GM23248 (cell line): ENCODE results near the gene NR2F6. TPM values are rescaled to one million over a fixed set of nuclear protein-coding genes. Genes with fewer than 3 reads are reported as not detected.

ENCODE experiments used
- DNase-seq: peaks from one replicate; pipeline ENCODE4 v3.0.0-alpha.2; 2015
- H2AFZ ChIP-seq: fragments of 200-600 bp; sonication (generic); 2 replicates; pipeline ENCODE4 v1.6.1; 2016; ENCODE audit warnings: antibody characterized with exemption
- H3F3A ChIP-seq: fragments of 200-600 bp; sonication (generic); 2 replicates; pipeline ENCODE4 v1.6.1; 2016; ENCODE audit warnings: mild to moderate bottlenecking, antibody characterized with exemption, mixed run types; ENCODE audit not compliant: insufficient read depth
- H3K27ac ChIP-seq: fragments of 200-600 bp; sonication (generic); 2 replicates; pipeline ENCODE4 v1.5.1; 2016; ENCODE audit warnings: mild to moderate bottlenecking
- H3K27me3 ChIP-seq: fragments of 200-600 bp; sonication (generic); replicated peaks from 2 replicates; pipeline ENCODE4 v1.6.1; 2016; ENCODE audit warnings: mild to moderate bottlenecking; ENCODE audit not compliant: insufficient read depth
- H3K36me3 ChIP-seq: fragments of 200-600 bp; sonication (generic); 2 replicates; pipeline ENCODE4 v1.6.1; 2016; ENCODE audit warnings: low read depth, mild to moderate bottlenecking
- H3K4me1 ChIP-seq: fragments of 200-600 bp; sonication (generic); 2 replicates; pipeline ENCODE4 v1.6.1; 2016; ENCODE audit warnings: mild to moderate bottlenecking; ENCODE audit not compliant: insufficient read depth
- H3K4me2 ChIP-seq: fragments of 200-600 bp; sonication (generic); one replicate; pipeline ENCODE4 v1.6.1; 2016; ENCODE audit warnings: mild to moderate bottlenecking; ENCODE audit not compliant: unreplicated experiment
- H3K4me3 ChIP-seq: fragments of 200-600 bp; sonication (generic); 2 replicates; pipeline ENCODE4 v1.5.1; 2016; ENCODE audit warnings: mild to moderate bottlenecking
- H3K79me2 ChIP-seq: fragments of 200-600 bp; sonication (generic); 2 replicates; pipeline ENCODE4 v1.6.1; 2016; ENCODE audit warnings: mild to moderate bottlenecking; ENCODE audit not compliant: insufficient read depth
- H3K9ac ChIP-seq: fragments of 200-600 bp; sonication (generic); 2 replicates; pipeline ENCODE4 v1.6.1; 2016; ENCODE audit warnings: mild to moderate bottlenecking
- H3K9me2 ChIP-seq: fragments of 200-600 bp; sonication (generic); 2 replicates; pipeline ENCODE4 v1.6.1; 2016; ENCODE audit warnings: mixed run types, mild to moderate bottlenecking, moderate library complexity; ENCODE audit not compliant: insufficient read depth
- H3K9me3 ChIP-seq: fragments of 200-600 bp; sonication (generic); one replicate; pipeline ENCODE4 v1.6.1; 2017; ENCODE audit warnings: low read depth
- H4K20me1 ChIP-seq: fragments of 200-600 bp; sonication (generic); 2 replicates; pipeline ENCODE4 v1.6.0; 2016; ENCODE audit not compliant: insufficient read depth
- EZH2 ChIP-seq: fragments of 200-600 bp; sonication (generic); IDR thresholded peaks from 2 replicates; pipeline ENCODE4 v1.6.1; 2018; ENCODE audit warnings: antibody characterized with exemption, mild to moderate bottlenecking; ENCODE audit not compliant: insufficient read depth, poor library complexity, severe bottlenecking
- EZH2phosphoT487 ChIP-seq: fragments of 200-600 bp; sonication (generic); IDR thresholded peaks from 2 replicates; pipeline ENCODE4 v1.6.1; 2018; ENCODE audit warnings: antibody characterized with exemption, moderate library complexity, mild to moderate bottlenecking, low read depth; ENCODE audit not compliant: insufficient read depth
- WGBS, 2 experiments: methylation state at CpG; one replicate each; pipeline ENCODE4 v1.1.6; 2015 to 2017; ENCODE audit warnings: low lambda C conversion rate in 2 of 2, low coverage in 1 of 2; ENCODE audit errors: missing lambda C conversion rate in 2 of 2; 5-methylcytosine and 5-hydroxymethylcytosine counted together
- in situ Hi-C: fragments of 300-500 bp; cut with MboI; formaldehyde crosslinking; loops from 2 replicates; pipeline ENCODE4 v1.15.0; 2020
- polyA plus RNA-seq: library from polyadenylated mRNA; unstranded; fragments of >200 nt; fragmentation: Nextera tagmentation; extraction: Ambion mirVana; gene quantifications from 2 replicates; pipeline ENCODE4 v1.2.1, GENCODE V29; 2016
- total RNA-seq: library from RNA; depleted of rRNA; stranded (reverse); fragments of >200 nt; shearing (Covaris generic); gene quantifications from 2 replicates; pipeline ENCODE4 v1.2.3, GENCODE V29; 2014

The NR2F6 gene
- total and polyA plus RNA-seq, 2 experiments from 2014 or later, result 11.7 to 82.5 TPM

GRCh38 chr19:17255150-17255621, 9.5 kb upstream of the NR2F6 start:
- WGBS, 2 experiments, result 73 to 75% methylated on average over 18 of the region's 18 CpGs
- Histone ChIP-seq H3F3A (no peaks in the 10 kb centered on the region), H4K20me1 (no peaks in the 10 kb centered on the region), H3K27me3 (no peaks in the 10 kb centered on the region), H3K4me3 (no peak overlapping the region), H3K36me3 (no peaks in the 10 kb centered on the region), H3K4me1 (no peaks in the 10 kb centered on the region), H3K9ac (no peak overlapping the region), H3K27ac (no peak overlapping the region), H3K9me2 (no peaks in the 10 kb centered on the region), H2AFZ (no peak overlapping the region), H3K9me3 (no peaks in the 10 kb centered on the region), H3K79me2 (no peaks in the 10 kb centered on the region), H3K4me2 (no peak overlapping the region)
- TF ChIP-seq EZH2 (no peak), EZH2phosphoT487 (no peak)
- in situ Hi-C loops, result no loop called here
- DNase-seq, result no peak

- in situ Hi-C loops, result no loop called here
- Histone ChIP-seq H3K9me2 (no peaks in the 10 kb centered on the region), H3K79me2 (no peaks in the 10 kb centered on the region), H4K20me1 (no peaks in the 10 kb centered on the region), H3K4me3 (no peak overlapping the region), H3K9ac (no peak overlapping the region), H3K27ac (no peak overlapping the region), H2AFZ (no peak overlapping the region), H3F3A (no peaks in the 10 kb centered on the region), H3K27me3 (no peaks in the 10 kb centered on the region), H3K9me3 (no peaks in the 10 kb centered on the region), H3K4me1 (no peaks in the 10 kb centered on the region), H3K36me3 (no peaks in the 10 kb centered on the region), H3K4me2 (no peak overlapping the region)
- no peak for DNase-seq
- TF ChIP-seq EZH2phosphoT487 (no peak), EZH2 (no peak)
- WGBS, 2 experiments, result 68 to 77% methylated on average over 10 of the region's 10 CpGs
These were observed 8.9 kb upstream of the NR2F6 start for GRCh38 chr19:17254636-17255035.

- Histone ChIP-seq H3K27me3 (no peaks in the 10 kb centered on the region), H3K4me2 (no peak overlapping the region), H3K9ac (no peak overlapping the region), H3K36me3 (no peaks in the 10 kb centered on the region), H3K4me1 (peaks cover 10% of the 10 kb centered on the region), H3K9me2 (no peaks in the 10 kb centered on the region), H2AFZ (no peak overlapping the region), H3F3A (no peaks in the 10 kb centered on the region), H3K79me2 (peaks cover 1% of the 10 kb centered on the region; the same call in 1 of the 2 replicates), H4K20me1 (no peaks in the 10 kb centered on the region), H3K9me3 (no peaks in the 10 kb centered on the region), H3K27ac (no peak overlapping the region), H3K4me3 (no peak overlapping the region)
- WGBS, 2 experiments, result 84 to 85% methylated on average over 14 of the region's 15 CpGs
- in situ Hi-C loops, result no loop called here
- no peak for DNase-seq
- no peak for TF ChIP-seq EZH2phosphoT487
- TF ChIP-seq EZH2, result no peak
These were observed 4.3 kb upstream of the NR2F6 start for GRCh38 chr19:17249887-17250548.

- Histone ChIP-seq H3K36me3 (no peaks in the 10 kb centered on the region), H3K4me3 (no peak overlapping the region), H3K4me2 (no peak overlapping the region), H4K20me1 (no peaks in the 10 kb centered on the region), H3K9me2 (no peaks in the 10 kb centered on the region), H3F3A (no peaks in the 10 kb centered on the region), H2AFZ (no peak overlapping the region), H3K4me1 (peaks cover 13% of the 10 kb centered on the region), H3K27ac (no peak overlapping the region), H3K9me3 (no peaks in the 10 kb centered on the region), H3K9ac (no peak overlapping the region), H3K79me2 (peaks cover 19% of the 10 kb centered on the region), H3K27me3 (no peaks in the 10 kb centered on the region)
- no peak for DNase-seq
- in situ Hi-C loops, result no loop called here
- TF ChIP-seq EZH2, result no peak
- no peak for TF ChIP-seq EZH2phosphoT487
- WGBS, 2 experiments, result 76 to 78% methylated on average over 18 to 21 of the region's 21 CpGs
These were observed 2.5 kb upstream of the NR2F6 start for GRCh38 chr19:17248011-17248776.
